H7 (cell line): ENCODE measurements around the gene TOM1. TPM values are rescaled to one million over a fixed set of nuclear protein-coding genes. Genes with fewer than 3 reads are reported as not detected.

ENCODE experiments used
- DNase-seq: peaks from one replicate; pipeline ENCODE4 v3.0.0; 2012
- H3K27me3 ChIP-seq: 2 replicates; pipeline ENCODE4 v1.6.0; 2011; ENCODE audit warnings: mild to moderate bottlenecking, low read length; ENCODE audit not compliant: control insufficient read depth, insufficient read depth
- H3K36me3 ChIP-seq: replicated peaks from 2 replicates; pipeline ENCODE4 v1.5.1; 2011; ENCODE audit warnings: low read length; ENCODE audit not compliant: control insufficient read depth, insufficient read depth
- H3K4me3 ChIP-seq: 2 replicates; pipeline ENCODE4 v1.5.1; 2011; ENCODE audit warnings: low read depth, mild to moderate bottlenecking, control low read depth, low read length, moderate library complexity; ENCODE audit not compliant: insufficient read depth
- total RNA-seq: library from RNA; depleted of rRNA; stranded (reverse); fragments of >200 nt; shearing (Covaris generic); gene quantifications from 2 replicates; pipeline ENCODE4 v1.2.3, GENCODE V29; 2014; rRNA removed

The TOM1 gene
- 27.1 and 28.1 TPM in 2 replicates for total RNA-seq

- DNase-seq: peak; percentile 99
- no peaks in the 10 kb centered on the region for H3K27me3 ChIP-seq
- no peaks in the 10 kb centered on the region; the same call in 1 of the 2 replicates for H3K36me3 ChIP-seq
- H3K4me3 ChIP-seq: peak within 1 kb of the TSS; percentile 82
These were observed at the start of gene TOM1 for GRCh38 chr22:35299673-35300499. TOM1 (plus strand) TSS chr22:35299894; CDS start chr22:35299929, 35 bp downstream.

DNA sequence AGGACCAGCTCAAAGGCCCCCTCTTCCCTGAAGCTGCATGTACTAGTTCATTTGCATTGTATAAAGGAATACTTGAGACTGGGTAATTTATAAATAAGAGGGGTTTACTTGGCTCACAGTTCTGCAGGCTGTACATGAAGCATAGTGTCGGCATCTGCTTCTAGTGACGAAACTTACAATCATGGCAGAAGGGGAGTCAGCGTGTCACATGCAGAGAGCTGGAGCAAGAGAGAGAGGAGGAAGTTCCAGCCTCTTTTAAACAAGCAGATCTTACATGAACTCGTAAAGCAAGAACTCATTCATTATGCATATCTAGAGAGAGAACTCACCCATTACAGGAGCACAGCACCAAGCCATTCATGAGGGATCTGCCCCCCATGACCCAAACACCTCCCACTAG, 49.5 kb upstream of the TOM1 start:
- H3K36me3 ChIP-seq: no peaks in the 10 kb centered on the region
- H3K4me3 ChIP-seq: no peak overlapping the region
- no peak for DNase-seq
- no peaks in the 10 kb centered on the region for H3K27me3 ChIP-seq

GRCh38 chr22:35253946-35254345, 45.7 kb upstream of the TOM1 start:
- DNase-seq: no peak
- no peaks in the 10 kb centered on the region for H3K36me3 ChIP-seq
- H3K27me3 ChIP-seq: no peaks in the 10 kb centered on the region
- H3K4me3 ChIP-seq: no peak overlapping the region

- H3K36me3 ChIP-seq: no peaks in the 10 kb centered on the region; the same call in 1 of the 2 replicates
- H3K4me3 ChIP-seq: peak overlapping the region; percentile 85
- H3K27me3 ChIP-seq: no peaks in the 10 kb centered on the region
- DNase-seq: no peak
These were observed 42.7 kb upstream of the TOM1 start for GRCh38 chr22:35257002-35257320.

- Histone ChIP-seq H3K36me3 (peaks cover 6% of the 10 kb centered on the region), H3K27me3 (no peaks in the 10 kb centered on the region), H3K4me3 (peak within 1 kb of the TSS; percentile 85)
- peak; percentile 93 for DNase-seq
These were observed 42.1 kb upstream of the TOM1 start, which contains the start of gene HMGXB4 for GRCh38 chr22:35257321-35258190. HMGXB4 (plus strand) TSS chr22:35257493; CDS start chr22:35262391, 4,898 bp downstream.

DNA sequence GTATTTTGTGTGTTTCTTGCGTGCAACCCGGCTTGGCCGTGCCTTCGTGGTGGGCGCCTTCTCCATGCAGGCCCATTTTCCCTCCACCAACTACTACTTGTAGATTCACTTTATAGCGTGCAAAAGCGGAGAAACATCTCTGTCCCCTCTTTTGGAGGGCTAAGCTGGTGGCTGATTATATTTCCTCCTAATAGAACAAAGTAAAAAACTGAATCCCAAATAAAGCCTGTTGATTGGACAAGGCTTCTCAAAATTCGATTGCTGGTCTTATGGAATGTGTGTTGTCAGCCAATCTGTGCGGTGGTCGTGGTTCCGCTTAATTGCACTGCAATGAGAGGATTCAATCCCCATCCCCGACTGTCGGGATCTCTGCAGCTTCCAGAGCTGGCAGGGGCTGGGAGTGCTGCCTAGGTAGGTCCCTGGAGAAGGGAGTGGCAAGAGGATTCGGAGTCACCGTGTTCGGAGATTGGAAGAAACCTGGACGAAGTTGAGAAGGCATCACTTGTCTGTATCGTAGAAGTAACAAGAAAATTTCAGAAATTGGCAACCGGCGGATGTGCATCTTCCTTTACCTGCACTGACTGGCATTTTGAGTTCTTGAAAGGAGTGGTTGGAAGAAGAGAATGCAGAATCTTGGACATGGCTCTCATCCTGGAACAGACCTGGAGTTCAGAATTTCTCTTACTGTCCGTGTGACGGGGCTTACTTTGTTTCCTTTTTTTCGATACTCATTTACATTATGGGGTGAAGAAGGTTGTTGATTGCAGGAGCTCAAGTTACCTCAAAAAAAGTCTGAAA, 41.3 kb upstream of the TOM1 start:
- H3K27me3 ChIP-seq: no peaks in the 10 kb centered on the region
- peaks cover 9% of the 10 kb centered on the region for H3K36me3 ChIP-seq
- H3K4me3 ChIP-seq: peak overlapping the region; percentile 85
- peak; percentile 73 for DNase-seq

DNA sequence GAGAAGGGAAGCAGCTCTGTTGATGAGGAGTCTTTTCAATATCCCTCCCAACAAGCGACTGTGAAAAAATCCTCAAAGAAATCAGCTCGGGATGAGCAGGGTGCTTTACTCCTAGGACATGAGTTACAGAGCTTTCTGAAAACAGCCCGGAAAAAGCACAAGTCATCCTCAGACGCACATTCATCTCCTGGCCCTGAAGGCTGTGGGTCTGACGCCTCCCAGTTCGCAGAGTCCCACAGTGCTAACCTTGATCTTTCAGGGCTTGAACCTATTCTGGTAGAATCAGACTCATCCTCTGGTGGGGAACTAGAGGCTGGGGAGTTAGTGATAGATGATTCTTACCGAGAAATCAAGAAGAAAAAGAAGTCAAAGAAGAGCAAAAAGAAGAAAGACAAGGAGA, 34.7 kb upstream of the TOM1 start:
- DNase-seq: no peak
- Histone ChIP-seq H3K4me3 (no peak overlapping the region), H3K36me3 (peaks cover 53% of the 10 kb centered on the region), H3K27me3 (no peaks in the 10 kb centered on the region)

GRCh38 chr22:35266277-35266676, 33.4 kb upstream of the TOM1 start:
- no peak for DNase-seq
- peaks cover 54% of the 10 kb centered on the region for H3K36me3 ChIP-seq

DNA sequence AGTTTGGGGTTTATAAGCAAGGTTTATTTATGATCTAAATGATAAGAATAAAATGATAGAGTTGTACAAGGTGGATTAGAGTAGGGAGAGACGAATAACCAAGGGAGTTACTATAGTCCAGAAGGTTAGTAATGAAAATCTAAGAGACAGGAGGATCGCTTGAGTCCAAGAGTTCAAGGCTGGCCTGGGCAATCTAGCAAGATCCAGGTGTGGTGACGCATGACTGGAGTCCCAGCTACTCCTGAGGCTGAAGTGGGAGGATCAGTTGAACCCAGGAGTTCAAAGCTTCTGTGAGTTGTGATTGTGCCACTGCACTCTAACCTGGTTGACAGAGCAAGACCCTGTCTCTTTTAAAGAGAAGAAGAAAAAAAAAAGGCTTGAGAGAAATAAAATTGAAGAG, 30.1 kb upstream of the TOM1 start:
- Histone ChIP-seq H3K4me3 (no peak overlapping the region), H3K36me3 (peaks cover 42% of the 10 kb centered on the region), H3K27me3 (no peaks in the 10 kb centered on the region)
- DNase-seq: no peak

More at GRCh38 chr22:35266277-35266676, 33.4 kb upstream of the TOM1 start:
- no peak overlapping the region for H3K4me3 ChIP-seq
- H3K27me3 ChIP-seq: no peaks in the 10 kb centered on the region

- no peak for DNase-seq
- Histone ChIP-seq H3K36me3 (peaks cover 12% of the 10 kb centered on the region), H3K27me3 (no peaks in the 10 kb centered on the region), H3K4me3 (no peak overlapping the region)
These were observed 25.4 kb upstream of the TOM1 start for GRCh38 chr22:35274154-35274871.

DNA sequence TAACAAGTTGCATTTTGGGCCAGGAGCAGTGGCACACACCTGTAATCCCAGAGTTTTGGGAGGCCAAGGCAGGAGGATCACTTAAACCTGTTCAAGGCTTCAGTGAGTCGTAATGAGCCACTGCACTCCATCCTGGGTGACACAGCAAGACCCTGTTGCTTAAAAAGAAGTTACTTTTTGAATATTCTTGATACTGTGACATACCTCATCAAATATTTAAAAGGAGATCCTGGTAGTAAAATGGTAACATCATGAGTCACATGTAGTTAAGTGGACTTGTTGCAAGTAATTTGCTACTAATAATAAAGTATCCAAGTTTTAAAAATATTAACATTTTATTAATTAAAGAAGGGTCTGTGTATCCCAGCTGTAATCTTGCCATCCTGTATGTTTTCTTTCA, 24.1 kb upstream of the TOM1 start:
- Histone ChIP-seq H3K27me3 (no peaks in the 10 kb centered on the region), H3K4me3 (no peak overlapping the region), H3K36me3 (peaks cover 7% of the 10 kb centered on the region)
- no peak for DNase-seq

GRCh38 chr22:35276019-35276418, 23.7 kb upstream of the TOM1 start:
- no peak for DNase-seq
- Histone ChIP-seq H3K27me3 (no peaks in the 10 kb centered on the region), H3K4me3 (no peak overlapping the region), H3K36me3 (peaks cover 9% of the 10 kb centered on the region)

DNA sequence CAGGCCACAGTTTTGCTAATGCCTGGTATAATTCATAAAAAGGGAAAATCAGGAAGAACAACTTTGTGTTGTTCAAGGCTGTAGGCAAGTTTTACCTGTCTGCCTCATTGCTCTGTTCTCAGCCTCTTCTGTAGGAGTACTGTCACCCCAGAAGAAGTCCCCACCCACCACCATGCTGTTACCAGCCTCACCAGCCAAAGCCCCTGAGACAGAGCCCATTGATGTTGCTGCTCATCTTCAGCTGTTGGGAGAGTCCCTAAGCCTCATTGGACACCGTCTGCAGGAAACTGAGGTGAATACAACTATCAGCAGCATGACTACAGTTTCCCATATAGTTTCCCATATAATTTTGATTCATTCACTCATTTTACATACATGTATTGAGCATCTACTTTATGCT, 11.6 kb upstream of the TOM1 start:
- H3K27me3 ChIP-seq: no peaks in the 10 kb centered on the region
- DNase-seq: no peak
- H3K36me3 ChIP-seq: peaks cover 32% of the 10 kb centered on the region
- H3K4me3 ChIP-seq: no peak overlapping the region

DNA sequence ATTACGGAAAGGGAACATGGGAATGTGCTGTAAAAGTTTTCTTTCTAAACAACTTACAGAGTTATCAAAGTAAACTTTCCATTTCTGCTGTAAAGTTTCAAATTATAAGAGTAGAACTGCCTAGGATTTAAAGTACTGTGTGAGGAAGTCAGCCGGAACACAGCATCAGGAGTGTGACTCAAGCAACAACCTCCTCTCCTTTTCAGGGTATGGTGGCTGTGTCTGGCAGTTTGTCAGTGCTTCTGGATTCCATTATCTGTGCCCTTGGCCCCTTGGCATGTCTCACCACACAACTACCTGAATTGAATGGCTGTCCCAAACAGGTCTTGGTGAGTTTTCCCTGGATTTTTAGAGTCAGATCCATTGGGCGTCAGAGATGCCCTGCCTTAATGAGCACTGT, 6.9 kb upstream of the TOM1 start:
- Histone ChIP-seq H3K4me3 (no peak overlapping the region), H3K36me3 (peaks cover 29% of the 10 kb centered on the region), H3K27me3 (no peaks in the 10 kb centered on the region)
- DNase-seq: no peak
